HepG2 (cell line): ENCODE measurements around the gene ARHGAP33. TPM values are rescaled to one million over a fixed set of nuclear protein-coding genes. Genes with fewer than 3 reads are reported as not detected.

Experiments used
- ATF3 ChIP-seq: sonication (generic); formaldehyde crosslinking; IDR thresholded peaks from 2 replicates; pipeline ENCODE4 v1.4.0; 2020; ENCODE audit warnings: missing genetic modification reagents
- CREB1 ChIP-seq, 2 experiments: fragments of 450-650 bp in 1 of 2; IDR thresholded peaks; 2 replicates each; pipeline ENCODE4 v1.6.1; 2016 to 2017; ENCODE audit warnings: control low read depth in 1 of 2, mild to moderate bottlenecking in 1 of 2, missing compliant biosample characterization in 1 of 2, missing genetic modification characterization in 1 of 2
- FOXC1 ChIP-seq: sonication (generic); formaldehyde crosslinking; IDR thresholded peaks from 2 replicates; pipeline ENCODE4 v1.8.0; 2022; ENCODE audit warnings: mild to moderate bottlenecking, missing genetic modification reagents, borderline replicate concordance
- GATA4 ChIP-seq: sonication (generic); IDR thresholded peaks from 2 replicates; pipeline ENCODE4 v1.6.1; 2016; ENCODE audit warnings: antibody characterized with exemption, low read depth, borderline replicate concordance
- HNRNPK ChIP-seq: fragments of 200-400 bp; formaldehyde crosslinking; IDR thresholded peaks from 2 replicates; pipeline ENCODE4 v1.6.1; 2018; ENCODE audit warnings: low read length, low read depth, moderate library complexity, mild to moderate bottlenecking; ENCODE audit not compliant: poor library complexity, severe bottlenecking
- HOXA3 ChIP-seq: sonication (generic); formaldehyde crosslinking; IDR thresholded peaks from 2 replicates; pipeline ENCODE4 v1.5.0; 2020; ENCODE audit warnings: missing genetic modification reagents
- JUNB ChIP-seq: sonication (generic); formaldehyde crosslinking; IDR thresholded peaks from 2 replicates; pipeline ENCODE4 v1.8.0; 2022; ENCODE audit warnings: missing genetic modification reagents, mild to moderate bottlenecking, borderline replicate concordance
- NCOA1 ChIP-seq: sonication (generic); formaldehyde crosslinking; IDR thresholded peaks from 2 replicates; pipeline ENCODE4 v1.9.0; 2021; ENCODE audit warnings: missing genetic modification reagents
- NFKB2 ChIP-seq: sonication (generic); formaldehyde crosslinking; IDR thresholded peaks from 2 replicates; pipeline ENCODE4 v1.4.0; 2020; ENCODE audit warnings: missing genetic modification reagents, borderline replicate concordance
- PATZ1 ChIP-seq: sonication (generic); formaldehyde crosslinking; IDR thresholded peaks from 2 replicates; pipeline ENCODE4 v1.4.0; 2020; ENCODE audit warnings: missing genetic modification reagents
- PAWR ChIP-seq: sonication (generic); formaldehyde crosslinking; IDR thresholded peaks from 2 replicates; pipeline ENCODE4 v1.4.0; 2020; ENCODE audit warnings: missing genetic modification reagents, mild to moderate bottlenecking, borderline replicate concordance
- PPARG ChIP-seq: conservative IDR thresholded peaks from 2 replicates; pipeline ENCODE4 v1.6.1; 2016; ENCODE audit warnings: missing biosample characterization, missing genetic modification reagents
- RARA ChIP-seq: IDR thresholded peaks from 2 replicates; pipeline ENCODE4 v1.6.1; 2016; ENCODE audit warnings: missing genetic modification reagents, missing compliant biosample characterization
- SMAD3 ChIP-seq: sonication (generic); formaldehyde crosslinking; IDR thresholded peaks from 2 replicates; pipeline ENCODE4 v1.4.0; 2020; ENCODE audit warnings: missing genetic modification reagents
- TIGD3 ChIP-seq: sonication (generic); formaldehyde crosslinking; IDR thresholded peaks from 2 replicates; pipeline ENCODE4 v1.5.1; 2020; ENCODE audit warnings: mild to moderate bottlenecking, missing genetic modification reagents, borderline replicate concordance
- TRAFD1 ChIP-seq: sonication (generic); formaldehyde crosslinking; IDR thresholded peaks from 2 replicates; pipeline ENCODE4 v1.5.1; 2020; ENCODE audit warnings: missing genetic modification reagents, mild to moderate bottlenecking, borderline replicate concordance
- XBP1 ChIP-seq: sonication (generic); formaldehyde crosslinking; IDR thresholded peaks from 2 replicates; pipeline ENCODE4 v1.5.0; 2020; ENCODE audit warnings: missing genetic modification reagents
- ZFP1 ChIP-seq: IDR thresholded peaks from 2 replicates; pipeline ENCODE4 v1.6.1; 2016
- ZNF235 ChIP-seq: sonication (generic); formaldehyde crosslinking; IDR thresholded peaks from 2 replicates; pipeline ENCODE4 v1.8.1; 2023; ENCODE audit warnings: mild to moderate bottlenecking, missing genetic modification reagents, borderline replicate concordance
- ZNF513 ChIP-seq: sonication (generic); formaldehyde crosslinking; conservative IDR thresholded peaks from 2 replicates; pipeline ENCODE4 v1.5.0; 2020; ENCODE audit warnings: missing genetic modification reagents
- ZNF567 ChIP-seq: sonication (generic); formaldehyde crosslinking; IDR thresholded peaks from 2 replicates; pipeline ENCODE4 v1.8.1; 2023; ENCODE audit warnings: mild to moderate bottlenecking, missing genetic modification reagents, borderline replicate concordance
- ZNF570 ChIP-seq: sonication (generic); formaldehyde crosslinking; IDR thresholded peaks from 2 replicates; pipeline ENCODE4 v1.4.0; 2020; ENCODE audit warnings: mild to moderate bottlenecking, missing genetic modification reagents, borderline replicate concordance
- polyA plus RNA-seq, 8 experiments: library from polyadenylated mRNA; depleted of rRNA in 3 of 8; stranded (reverse) in 7 of 8; unstranded in 1 of 8; fragments of >200 nt; fragmentation: Illumina TruSeq in 4 of 8; extraction: Trizol in 4 of 8; gene quantifications; 2 replicates each; pipeline versions ENCODE4 v1.2.1 to v1.2.3, GENCODE V29; 2011 to 2016; ENCODE audit warnings: low read depth in 4 of 8, missing spikeins in 1 of 8, mixed read lengths in 1 of 8; ENCODE audit not compliant: insufficient read depth in 1 of 8
- total RNA-seq, 5 experiments: library from RNA; depleted of rRNA; stranded (reverse); fragments of >200 nt; fragmentation: Illumina TruSeq; extraction: Trizol; gene quantifications; 2 replicates each; pipeline ENCODE4 v1.2.3, GENCODE V29; 2016; ENCODE audit warnings: low read depth in 1 of 5

ARHGAP33 gene
- total and polyA plus RNA-seq, 2 of the 13 experiments (the other 11 are each of a cell fraction or from before 2014, with no cell fraction given) = 1.3 to 2.7 TPM

GRCh38 chr19:35812220-35813042, 37.1 kb downstream of the ARHGAP33 start, which contains the start of gene PRODH2 (continued):
- no peak; the same call in 1 of the 2 replicates for TF ChIP-seq TRAFD1
- peak; percentile 77 for TF ChIP-seq RARA (CRISPR knock-in tag)
- TF ChIP-seq FOXC1 (CRISPR knock-in tag) = no peak; the same call in 1 of the 2 replicates
- TF ChIP-seq NCOA1 (CRISPR knock-in tag) = 0 out of 2 replicates have a peak, but pooled peaks have one; percentile 38
- TF ChIP-seq PATZ1 (CRISPR knock-in tag) = peak; percentile 91
- TF ChIP-seq PAWR = no peak
- TF ChIP-seq HNRNPK = no peak
- TF ChIP-seq NFKB2 (CRISPR knock-in tag) = no peak; the same call in 1 of the 2 replicates
- TF ChIP-seq ZNF235 (CRISPR knock-in tag) = no peak
- no peak for TF ChIP-seq CREB1 (IDR thresholded peaks at IDR 0.05)
- no peak for TF ChIP-seq CREB1 (CRISPR knock-in tag; IDR thresholded peaks at IDR 0.05)
- TF ChIP-seq JUNB (CRISPR knock-in tag) = no peak
- TF ChIP-seq PPARG (CRISPR knock-in tag) = peak; percentile 93
- no peak for TF ChIP-seq XBP1
- TF ChIP-seq ZNF570 = no peak
- no peak for TF ChIP-seq ATF3 (CRISPR knock-in tag)
- TF ChIP-seq HOXA3 = peak; percentile 71; the same call in 1 of the 2 replicates
- no peak for TF ChIP-seq ZNF513
- peak; percentile 71; the same call in 1 of the 2 replicates for TF ChIP-seq ZNF567
- peak; percentile 68; the same call in 1 of the 2 replicates for TF ChIP-seq GATA4
- TF ChIP-seq TIGD3 (CRISPR knock-in tag) = no peak
- peak; percentile 54 for TF ChIP-seq SMAD3 (CRISPR knock-in tag)
- TF ChIP-seq ZFP1 = peak; percentile 20; the same call in 1 of the 2 replicates
